GM21390 (cell line): ENCODE results near the gene TSPYL6.
A peak's percentile ranks its signal among the peaks of the same experiment; 100 is the strongest.

Experiments
- ATAC-seq: cut with Tn5 transposase; IDR thresholded peaks from one replicate; pipeline ENCODE4 v1.9.1; 2021; ENCODE audit not compliant: unreplicated experiment

The TSPYL6 gene

GRCh38 chr2:54259413-54260240, 3.6 kb upstream of the TSPYL6 start:
- peak; percentile 81 for ATAC-seq

DNA sequence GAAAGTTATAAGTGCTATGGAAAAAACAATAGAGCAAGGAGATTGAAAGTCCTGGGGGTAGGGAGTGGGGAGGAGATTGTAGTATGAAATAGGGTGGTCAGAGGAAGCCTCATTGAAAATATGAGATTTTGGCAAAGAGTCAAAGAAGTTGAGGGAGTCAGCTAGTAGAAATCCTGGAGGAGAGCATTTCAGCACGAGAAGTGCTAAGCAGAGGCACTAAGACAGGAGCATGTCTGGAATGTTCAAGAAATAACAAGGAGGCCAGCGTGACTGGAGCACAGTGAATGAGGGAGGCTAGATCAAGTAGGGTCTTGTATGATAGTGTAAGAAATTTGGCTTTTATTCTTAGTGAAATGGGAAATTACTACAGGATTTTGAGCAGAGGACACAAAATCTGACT, 2.1 kb upstream of the TSPYL6 start:
- no peak for ATAC-seq

DNA sequence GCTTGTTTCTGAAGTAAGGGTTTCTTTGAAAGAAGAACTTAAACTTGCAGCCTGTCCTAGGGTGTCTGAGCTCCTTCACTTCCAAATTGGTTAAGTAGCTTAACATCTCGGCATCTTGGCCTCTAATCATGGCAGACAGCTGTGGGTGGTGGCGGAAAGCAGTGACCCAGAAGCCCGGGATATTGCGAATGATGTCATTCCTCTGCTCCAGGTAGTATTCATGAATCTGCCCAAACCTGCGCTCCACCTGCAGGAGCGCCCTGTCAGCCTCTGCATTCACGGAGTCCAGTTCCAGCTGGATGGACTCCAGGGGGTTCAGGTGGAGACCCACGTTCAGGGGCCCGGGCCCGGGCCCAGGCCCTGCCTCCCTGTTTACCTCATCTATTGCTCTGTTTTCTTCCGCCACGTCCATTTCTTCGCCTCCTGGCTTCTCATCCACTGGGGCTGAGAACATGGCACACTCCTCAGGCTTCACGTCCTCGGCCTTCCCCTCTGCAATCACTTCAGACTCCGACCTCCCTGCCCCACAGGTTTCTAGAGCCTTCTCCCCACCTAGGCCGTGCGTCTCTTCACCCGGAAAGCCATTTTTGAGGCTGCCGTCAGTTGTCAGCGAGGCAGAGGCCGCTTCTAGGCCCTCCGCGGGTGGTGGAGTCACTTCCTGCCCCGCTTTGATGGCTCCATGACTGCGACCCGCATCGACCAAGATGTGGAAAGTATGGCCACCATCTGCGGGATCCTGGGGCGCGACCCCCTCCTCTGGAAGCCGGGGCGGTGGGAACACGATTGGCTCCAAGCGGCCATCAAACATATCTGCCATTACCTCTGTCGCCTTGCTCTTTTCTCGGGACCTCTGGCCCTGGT, 569 bp downstream of the TSPYL6 start:
- no peak for ATAC-seq

- ATAC-seq, result no peak
These were observed 1.8 kb downstream of the TSPYL6 start for GRCh38 chr2:54254180-54254579.

- no peak for ATAC-seq
These were observed 6.4 kb downstream of the TSPYL6 start for GRCh38 chr2:54249629-54250028.

- ATAC-seq, result no peak
These were observed 8.9 kb downstream of the TSPYL6 start for GRCh38 chr2:54247115-54247514.

DNA sequence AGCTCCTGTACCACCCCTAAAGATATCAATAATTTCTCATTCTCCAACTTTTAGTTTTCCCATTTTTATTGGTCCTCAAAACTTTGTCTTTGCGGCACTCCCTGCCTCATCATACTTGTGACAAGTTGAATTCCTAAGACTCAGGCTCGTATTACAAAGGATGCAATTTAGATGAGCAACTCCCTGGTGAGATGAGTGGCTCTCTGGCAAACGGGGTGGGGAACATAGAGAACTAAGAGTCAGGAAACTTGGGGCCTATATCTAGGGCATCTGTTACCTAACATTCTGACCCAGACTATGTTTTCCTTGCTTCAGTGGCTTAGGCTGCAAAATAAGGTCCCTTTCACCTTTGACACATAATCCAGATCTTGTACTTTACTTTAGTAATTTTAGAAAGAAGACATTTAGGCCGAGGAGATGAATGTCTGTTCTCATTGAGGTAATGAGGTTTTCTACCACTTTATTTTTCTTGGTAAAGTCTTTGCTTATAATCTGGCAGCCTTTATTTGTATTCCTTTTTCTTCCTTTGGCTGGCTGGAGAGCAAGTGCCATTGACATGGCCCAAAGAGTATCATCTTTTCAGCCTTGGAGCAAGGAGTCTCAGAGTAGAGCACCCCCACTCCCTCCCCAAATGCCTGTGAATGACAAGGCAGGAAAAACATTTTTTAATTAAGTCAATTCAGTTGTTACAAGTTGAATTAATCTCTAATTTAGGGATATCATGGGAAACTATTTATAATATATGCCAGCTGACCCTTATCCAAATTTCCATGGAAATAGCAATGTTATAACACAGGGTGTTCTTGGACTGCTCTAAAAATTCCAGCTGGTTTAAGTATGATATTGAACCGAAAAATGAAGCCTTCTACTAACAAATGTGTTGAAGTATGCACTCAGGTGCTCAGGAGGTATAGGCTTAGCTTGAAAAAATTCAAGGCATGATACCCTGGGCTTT, 15.2 kb downstream of the TSPYL6 start:
- no peak for ATAC-seq

- ATAC-seq, result no peak
These were observed 16.6 kb downstream of the TSPYL6 start for GRCh38 chr2:54239427-54239826.

GRCh38 chr2:54237428-54237827, 18.6 kb downstream of the TSPYL6 start:
- ATAC-seq, result no peak

GRCh38 chr2:54233832-54234649, 22.0 kb downstream of the TSPYL6 start:
- ATAC-seq, result no peak

- ATAC-seq, result no peak
These were observed 27.1 kb downstream of the TSPYL6 start for GRCh38 chr2:54228945-54229344.

GRCh38 chr2:54227798-54228197, 28.2 kb downstream of the TSPYL6 start:
- no peak for ATAC-seq

GRCh38 chr2:54226260-54226659, 29.8 kb downstream of the TSPYL6 start:
- ATAC-seq, result no peak

GRCh38 chr2:54224997-54225396, 31.0 kb downstream of the TSPYL6 start:
- no peak for ATAC-seq

DNA sequence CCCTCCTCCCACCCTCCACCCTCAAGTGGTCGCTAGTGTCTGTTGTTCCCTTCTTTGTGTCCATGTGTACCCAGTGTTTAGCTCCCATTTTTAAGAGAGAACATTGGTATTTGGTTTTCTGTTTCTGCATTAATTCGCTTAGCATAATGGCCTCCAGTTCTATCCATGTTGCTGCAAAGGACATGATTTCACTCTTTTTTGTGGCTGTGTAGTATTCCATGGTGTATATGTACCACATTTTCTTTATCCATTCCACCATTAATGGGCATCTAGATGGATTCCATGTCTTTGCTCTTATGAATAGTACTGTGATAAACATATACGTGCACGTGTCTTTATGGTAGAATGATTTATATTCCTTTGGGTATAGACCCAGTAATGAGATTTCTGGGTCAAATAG, 42.9 kb downstream of the TSPYL6 start:
- ATAC-seq, result no peak

DNA sequence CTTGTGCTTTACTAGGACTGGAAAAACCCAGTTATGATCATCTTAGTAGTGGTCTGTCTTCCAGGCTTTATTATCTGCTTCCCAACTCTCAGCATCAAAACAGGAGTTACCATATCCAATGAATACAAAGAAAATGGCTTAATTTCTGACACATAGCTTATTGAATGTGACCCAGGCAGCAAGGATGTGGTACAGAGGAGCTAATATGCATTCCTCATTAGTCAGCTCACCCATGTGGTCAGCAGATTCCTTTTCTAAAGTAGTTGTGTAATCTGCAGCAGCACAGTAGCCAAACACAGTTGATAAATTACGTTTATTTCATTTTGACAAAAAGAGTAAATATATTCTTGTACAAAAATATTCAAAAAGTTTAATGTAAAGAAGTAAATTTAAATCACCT, 43.6 kb downstream of the TSPYL6 start:
- ATAC-seq, result no peak

GRCh38 chr2:54209379-54209778, 46.6 kb downstream of the TSPYL6 start:
- no peak for ATAC-seq

DNA sequence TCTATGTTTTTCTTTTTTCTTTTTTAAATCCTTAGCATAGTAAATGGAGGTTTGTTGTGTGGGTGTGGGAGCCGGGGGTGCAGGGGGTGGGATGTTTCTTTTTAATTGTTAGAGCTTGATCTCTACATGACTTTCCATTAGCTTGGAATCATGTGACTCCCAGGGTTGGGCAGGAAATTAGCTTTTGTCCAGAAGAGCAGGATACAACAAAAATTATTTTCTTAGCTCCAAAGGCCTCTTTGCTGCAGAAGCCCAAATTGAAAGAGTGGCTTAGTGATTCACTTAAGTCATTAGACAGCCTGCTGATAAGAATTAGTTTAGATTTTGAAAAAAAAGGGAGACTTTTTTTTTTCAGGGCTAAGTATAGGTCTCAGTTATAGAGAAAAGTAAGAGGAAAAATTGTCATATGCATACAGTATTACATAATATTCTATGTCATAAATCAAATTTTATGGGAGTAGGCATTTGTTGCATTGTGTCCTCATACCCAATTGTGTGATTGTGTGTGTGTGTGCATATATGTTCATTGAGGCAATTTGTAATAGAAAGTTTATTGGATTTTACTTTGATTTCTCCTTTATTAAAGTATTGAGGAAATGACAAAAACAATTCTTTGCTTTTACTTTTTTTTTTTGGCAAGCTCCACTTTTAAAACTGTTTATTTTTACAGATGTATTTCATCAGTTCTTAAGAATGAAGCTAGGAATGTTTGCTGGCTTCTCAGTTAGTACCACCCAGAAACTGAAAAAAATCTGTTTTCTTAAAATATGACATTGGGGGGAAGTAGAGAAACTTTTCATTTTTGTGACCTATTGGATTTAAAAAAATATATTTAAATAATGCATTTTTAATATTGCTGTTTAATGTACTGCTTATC, 47.4 kb downstream of the TSPYL6 start:
- ATAC-seq, result no peak

DNA sequence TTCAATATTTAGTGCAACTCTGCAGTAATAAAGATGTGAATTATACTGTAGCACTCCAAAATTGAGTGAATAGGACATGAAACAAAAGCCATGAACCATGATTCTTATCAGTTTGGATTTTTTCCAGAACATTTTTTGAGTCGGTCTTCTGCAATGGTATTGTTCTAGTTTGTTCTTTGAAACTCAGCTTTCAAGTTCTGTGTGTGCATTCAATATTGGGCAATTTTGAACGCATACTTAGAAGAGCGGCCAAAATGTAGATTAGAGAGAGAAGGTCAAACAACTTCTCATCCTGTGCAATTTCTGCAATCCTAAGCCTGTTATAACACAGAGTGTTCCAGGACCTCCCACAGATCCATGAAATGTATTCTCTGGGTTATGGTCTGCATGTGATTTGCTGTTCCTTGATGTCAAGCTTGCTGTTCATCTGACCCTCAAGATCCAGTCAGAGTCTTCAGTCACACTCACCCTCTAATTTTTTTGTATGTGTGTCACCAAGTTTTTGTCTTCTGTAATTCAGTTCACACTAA, 48.3 kb downstream of the TSPYL6 start:
- ATAC-seq, result no peak
